Mucosa of descending colon (tissue), 3 donors: ENCODE results near the gene PCP2. TPM values are rescaled to one million over a fixed set of nuclear protein-coding genes. Genes with fewer than 3 reads are reported as not detected.

Experiments used
- ATAC-seq: fragments of 200-7000 bp; cut with Tn5 transposase; one replicate; pipeline ENCODE4 v1.9.1; 2020; ENCODE audit warnings: mild to moderate bottlenecking, moderate library complexity
- DNase-seq, 3 donors: peaks; one replicate each; pipeline ENCODE4 v3.0.0-alpha.2; 2020
- H3K36me3 ChIP-seq: fragments of 200-600 bp; one replicate; pipeline ENCODE4 v1.8.0; 2021; ENCODE audit warnings: low read depth, mild to moderate bottlenecking
- H3K4me1 ChIP-seq: fragments of 200-600 bp; one replicate; pipeline ENCODE4 v1.8.0; 2021; ENCODE audit warnings: low read depth, mild to moderate bottlenecking
- H3K4me3 ChIP-seq: fragments of 200-600 bp; one replicate; pipeline ENCODE4 v1.8.0; 2021; ENCODE audit warnings: mild to moderate bottlenecking
- H3K9me3 ChIP-seq: fragments of 200-600 bp; one replicate; pipeline ENCODE4 v1.8.0; 2021; ENCODE audit warnings: mild to moderate bottlenecking
- CTCF ChIP-seq: fragments of 200-600 bp; IDR thresholded peaks from one replicate; pipeline ENCODE4 v1.8.0; 2022; ENCODE audit warnings: antibody characterized with exemption, mild to moderate bottlenecking
- intact Hi-C, 2 donors: fragments of 100-400 bp; cut with DNase I in 1 of 2; cut with micrococcal nuclease in 1 of 2; formaldehyde crosslinking; loops; one replicate each; pipeline versions ENCODE4 v1.11.0 to v1.11.1; 2022; cut with DNase I, micrococcal nuclease
- total RNA-seq, 3 donors: library from RNA; stranded (reverse); fragmentation: NEBNext Ultra II Directional in 2 of 3; extraction: Animal tissue kit (Norgen Biotek cat#: 25700) in 2 of 3; gene quantifications; one replicate each; pipeline versions ENCODE4 v1.2.1 to v1.2.4, GENCODE V29; 2021 to 2023
- donor health status: DM: no; HTN: no; CAD: no; lungs with moderate emphysema.
- donor health status: DM: no; HTN: no; CAD: no.
- donor health status: DM: no; HTN: yes; CAD: no.

PCP2 gene
- total RNA-seq, 3 donors from 2014 or later = 1.1 TPM; not detected in 2

- Histone ChIP-seq H3K4me1 (peaks cover 4% of the 10 kb centered on the region), H3K9me3 (no peaks in the 10 kb centered on the region), H3K36me3 (no peaks in the 10 kb centered on the region), H3K4me3 (no peak overlapping the region)
- DNase-seq (peak in 1 of 3 donors; percentile 11), ATAC-seq (no peak)
- intact Hi-C loops = no loop called here
- TF ChIP-seq CTCF = no peak
Observed at GRCh38 chr19:7641290-7642276, 8.1 kb upstream of the PCP2 start.

DNA sequence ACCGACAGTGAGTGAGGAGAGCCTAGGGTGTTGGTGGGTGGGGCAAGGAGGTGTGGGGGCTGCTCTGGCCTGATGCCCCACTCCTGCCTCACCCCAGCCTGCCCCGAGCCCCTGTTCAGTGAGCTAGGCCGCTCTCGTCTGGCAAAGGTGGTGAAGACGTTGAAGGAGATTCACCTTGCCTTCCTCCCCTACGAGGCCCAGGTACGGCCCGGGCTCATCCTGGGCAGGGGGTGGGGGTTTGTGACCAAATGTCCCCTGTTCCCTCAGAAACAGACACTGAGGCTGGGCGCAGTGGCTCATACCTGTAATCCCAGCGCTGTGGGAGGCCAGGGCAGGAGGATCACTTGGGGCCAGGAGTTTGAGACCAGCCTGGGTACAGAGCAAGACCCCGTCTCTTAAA is 7.3 kb upstream of the PCP2 start:
- Histone ChIP-seq H3K4me3 (no peak overlapping the region), H3K4me1 (peaks cover 6% of the 10 kb centered on the region), H3K36me3 (no peaks in the 10 kb centered on the region), H3K9me3 (no peaks in the 10 kb centered on the region)
- ATAC-seq (no peak), DNase-seq (no peak)
- intact Hi-C loops = no loop called here
- TF ChIP-seq CTCF = no peak

- Histone ChIP-seq H3K9me3 (no peaks in the 10 kb centered on the region), H3K4me1 (peaks cover 6% of the 10 kb centered on the region), H3K4me3 (no peak overlapping the region), H3K36me3 (no peaks in the 10 kb centered on the region)
- ATAC-seq (no peak), DNase-seq (no peak)
- intact Hi-C loops = no loop called here
- no peak for TF ChIP-seq CTCF
Observed at GRCh38 chr19:7639863-7640348, 6.4 kb upstream of the PCP2 start.

DNA sequence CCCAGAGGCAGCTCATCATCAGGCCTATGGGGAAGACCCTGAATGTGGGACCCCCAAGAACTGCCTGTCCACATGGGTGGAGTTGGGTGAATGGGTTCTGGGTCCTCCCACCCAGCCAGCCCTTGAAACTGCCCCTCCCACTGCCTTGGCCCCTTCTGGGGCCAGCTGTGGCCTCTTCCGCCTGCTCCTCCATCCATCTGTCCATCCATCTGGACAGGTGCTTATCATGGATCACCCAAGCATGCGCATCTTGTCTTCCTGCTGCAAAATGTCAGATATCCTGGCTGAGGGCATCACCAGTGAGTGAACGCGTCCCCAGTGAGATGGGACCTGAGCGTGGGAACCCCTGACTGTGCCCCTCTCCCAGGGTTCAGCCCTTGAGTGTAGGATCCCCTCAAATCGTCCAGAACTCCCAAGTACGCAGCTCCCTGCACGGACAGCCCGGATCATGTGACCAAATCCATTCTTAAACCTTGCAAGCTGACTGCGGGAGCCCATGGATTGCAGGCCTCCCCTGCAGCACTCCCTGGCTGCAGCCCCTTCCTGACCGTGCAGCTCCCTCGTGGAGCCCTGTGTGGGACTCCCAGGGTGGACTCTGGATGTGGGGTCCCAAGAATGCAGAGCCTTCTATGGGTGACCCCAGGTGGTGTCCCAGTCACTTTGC is 5.4 kb upstream of the PCP2 start:
- H3K36me3 ChIP-seq = no peaks in the 10 kb centered on the region
- TF ChIP-seq CTCF = no peak
- DNase-seq = no peak
- peaks cover 6% of the 10 kb centered on the region for H3K4me1 ChIP-seq
- no peak overlapping the region for H3K4me3 ChIP-seq
- H3K9me3 ChIP-seq = no peaks in the 10 kb centered on the region
- ATAC-seq = no peak
- intact Hi-C loops = no loop called here

DNA sequence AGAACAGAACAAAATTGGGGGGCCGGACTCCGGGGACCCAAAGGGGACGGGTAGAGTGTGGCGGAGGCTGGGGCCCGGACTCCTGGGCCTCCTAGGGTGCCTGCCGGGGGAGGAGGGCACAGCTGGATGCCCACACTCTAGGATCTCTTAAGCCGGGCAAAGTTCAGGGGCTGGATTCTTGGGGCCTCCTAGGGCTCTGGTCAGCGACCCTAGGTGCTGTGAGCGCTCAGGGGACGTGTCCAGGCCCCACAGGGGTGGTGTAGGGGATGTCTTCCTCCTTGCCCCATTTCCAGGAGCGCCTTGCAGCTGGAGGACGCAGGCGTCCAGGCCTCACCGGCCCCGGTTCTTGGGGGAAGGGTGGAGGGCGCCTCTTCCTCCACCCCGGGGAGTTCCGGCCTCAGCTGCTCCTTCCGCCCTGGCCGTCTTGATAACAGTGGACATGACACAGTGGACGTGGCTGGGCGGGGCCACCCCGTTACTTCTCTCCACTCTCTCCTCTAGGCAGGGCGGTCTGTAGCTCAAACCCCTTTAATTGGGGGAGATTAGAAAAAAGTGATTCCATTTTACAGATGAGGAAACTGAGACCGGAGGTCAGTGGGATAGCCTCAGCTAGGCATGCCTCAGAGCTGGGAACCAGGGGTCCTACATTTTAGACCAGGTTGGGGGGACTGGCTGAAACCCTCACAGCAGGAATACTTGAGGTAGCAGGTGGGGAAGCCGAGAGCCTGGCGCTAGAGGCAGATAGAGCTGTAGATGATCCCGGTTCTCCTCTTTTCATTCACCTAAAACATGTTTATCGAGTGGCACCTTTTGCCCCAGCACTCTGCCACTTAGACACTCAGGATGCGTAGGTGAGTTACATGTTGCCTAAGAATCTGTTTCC is 4.1 kb upstream of the PCP2 start:
- intact Hi-C loops = no loop called here
- Histone ChIP-seq H3K4me3 (peak overlapping the region; percentile 81), H3K36me3 (no peaks in the 10 kb centered on the region), H3K9me3 (no peaks in the 10 kb centered on the region), H3K4me1 (peaks cover 6% of the 10 kb centered on the region)
- TF ChIP-seq CTCF = no peak
- DNase-seq = peak; percentile 67 to 85 (median 68)
- ATAC-seq = peak; percentile 64
